ENCODE data around the gene PARP6. TPM values are rescaled to one million over a fixed set of nuclear protein-coding genes. Genes with fewer than 3 reads are reported as not detected.

Gene PARP6
- total and polyA plus RNA-seq, 9 of the 15 experiments (the other 6 are each of a cell fraction or from before 2014, with no cell fraction given) = 14.8 to 83.2 (median 28.3) TPM

DNA sequence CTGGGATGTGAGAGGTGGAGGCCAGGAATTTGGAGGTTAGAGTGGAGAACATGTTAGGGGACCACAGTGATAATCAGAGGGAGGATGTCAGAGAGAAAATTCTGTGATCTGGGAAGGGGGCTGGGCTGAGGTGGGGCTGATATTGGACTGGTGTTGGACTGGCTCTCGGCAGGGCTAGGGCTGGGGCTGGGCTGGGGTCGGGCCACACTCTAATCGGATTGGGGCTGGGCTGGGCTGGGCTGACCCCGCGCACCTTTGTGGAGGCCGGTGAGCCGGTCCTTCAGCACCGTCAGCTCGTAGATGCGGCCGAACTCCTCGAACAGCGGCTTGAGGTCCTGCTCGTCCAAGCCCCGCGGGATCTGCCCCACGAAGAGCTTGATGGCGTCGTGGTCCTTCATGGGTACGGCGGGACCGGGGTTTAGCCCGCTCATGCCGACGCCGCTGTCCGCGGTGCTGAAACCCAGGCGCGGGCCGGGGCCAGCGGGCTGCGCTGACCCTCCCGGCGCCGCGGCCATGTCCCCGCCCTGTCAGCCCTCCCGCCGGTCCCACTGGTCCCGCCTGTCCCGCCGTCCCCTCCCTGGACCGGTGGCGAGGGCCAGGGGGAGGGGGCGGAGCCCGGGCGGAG lies 47.1 kb upstream of the PARP6 start (continued):
- no peak for TF ChIP-seq EGR1 (conservative IDR thresholded peaks at IDR 0.05)
- 0 out of 2 replicates have a peak, but pooled peaks have one; percentile 26 for TF ChIP-seq NFE2 (IDR thresholded peaks at IDR 0.05; ENCODE audit: low read depth)
- TF ChIP-seq FOXA3 (CRISPR knock-in tag; conservative IDR thresholded peaks at IDR 0.05 in 1 of 2, IDR thresholded peaks at IDR 0.05 in 1 of 2) = peak in 1 of 2 experiments; percentile 48; a peak in 1 of 4 replicates
- no peak for TF ChIP-seq ZNF79 (CRISPR knock-in tag; IDR thresholded peaks at IDR 0.05; ENCODE audit: low read depth)
- TF ChIP-seq ZNF174 (CRISPR knock-in tag; IDR thresholded peaks at IDR 0.05) = no peak
- TF ChIP-seq, protein P1, sequence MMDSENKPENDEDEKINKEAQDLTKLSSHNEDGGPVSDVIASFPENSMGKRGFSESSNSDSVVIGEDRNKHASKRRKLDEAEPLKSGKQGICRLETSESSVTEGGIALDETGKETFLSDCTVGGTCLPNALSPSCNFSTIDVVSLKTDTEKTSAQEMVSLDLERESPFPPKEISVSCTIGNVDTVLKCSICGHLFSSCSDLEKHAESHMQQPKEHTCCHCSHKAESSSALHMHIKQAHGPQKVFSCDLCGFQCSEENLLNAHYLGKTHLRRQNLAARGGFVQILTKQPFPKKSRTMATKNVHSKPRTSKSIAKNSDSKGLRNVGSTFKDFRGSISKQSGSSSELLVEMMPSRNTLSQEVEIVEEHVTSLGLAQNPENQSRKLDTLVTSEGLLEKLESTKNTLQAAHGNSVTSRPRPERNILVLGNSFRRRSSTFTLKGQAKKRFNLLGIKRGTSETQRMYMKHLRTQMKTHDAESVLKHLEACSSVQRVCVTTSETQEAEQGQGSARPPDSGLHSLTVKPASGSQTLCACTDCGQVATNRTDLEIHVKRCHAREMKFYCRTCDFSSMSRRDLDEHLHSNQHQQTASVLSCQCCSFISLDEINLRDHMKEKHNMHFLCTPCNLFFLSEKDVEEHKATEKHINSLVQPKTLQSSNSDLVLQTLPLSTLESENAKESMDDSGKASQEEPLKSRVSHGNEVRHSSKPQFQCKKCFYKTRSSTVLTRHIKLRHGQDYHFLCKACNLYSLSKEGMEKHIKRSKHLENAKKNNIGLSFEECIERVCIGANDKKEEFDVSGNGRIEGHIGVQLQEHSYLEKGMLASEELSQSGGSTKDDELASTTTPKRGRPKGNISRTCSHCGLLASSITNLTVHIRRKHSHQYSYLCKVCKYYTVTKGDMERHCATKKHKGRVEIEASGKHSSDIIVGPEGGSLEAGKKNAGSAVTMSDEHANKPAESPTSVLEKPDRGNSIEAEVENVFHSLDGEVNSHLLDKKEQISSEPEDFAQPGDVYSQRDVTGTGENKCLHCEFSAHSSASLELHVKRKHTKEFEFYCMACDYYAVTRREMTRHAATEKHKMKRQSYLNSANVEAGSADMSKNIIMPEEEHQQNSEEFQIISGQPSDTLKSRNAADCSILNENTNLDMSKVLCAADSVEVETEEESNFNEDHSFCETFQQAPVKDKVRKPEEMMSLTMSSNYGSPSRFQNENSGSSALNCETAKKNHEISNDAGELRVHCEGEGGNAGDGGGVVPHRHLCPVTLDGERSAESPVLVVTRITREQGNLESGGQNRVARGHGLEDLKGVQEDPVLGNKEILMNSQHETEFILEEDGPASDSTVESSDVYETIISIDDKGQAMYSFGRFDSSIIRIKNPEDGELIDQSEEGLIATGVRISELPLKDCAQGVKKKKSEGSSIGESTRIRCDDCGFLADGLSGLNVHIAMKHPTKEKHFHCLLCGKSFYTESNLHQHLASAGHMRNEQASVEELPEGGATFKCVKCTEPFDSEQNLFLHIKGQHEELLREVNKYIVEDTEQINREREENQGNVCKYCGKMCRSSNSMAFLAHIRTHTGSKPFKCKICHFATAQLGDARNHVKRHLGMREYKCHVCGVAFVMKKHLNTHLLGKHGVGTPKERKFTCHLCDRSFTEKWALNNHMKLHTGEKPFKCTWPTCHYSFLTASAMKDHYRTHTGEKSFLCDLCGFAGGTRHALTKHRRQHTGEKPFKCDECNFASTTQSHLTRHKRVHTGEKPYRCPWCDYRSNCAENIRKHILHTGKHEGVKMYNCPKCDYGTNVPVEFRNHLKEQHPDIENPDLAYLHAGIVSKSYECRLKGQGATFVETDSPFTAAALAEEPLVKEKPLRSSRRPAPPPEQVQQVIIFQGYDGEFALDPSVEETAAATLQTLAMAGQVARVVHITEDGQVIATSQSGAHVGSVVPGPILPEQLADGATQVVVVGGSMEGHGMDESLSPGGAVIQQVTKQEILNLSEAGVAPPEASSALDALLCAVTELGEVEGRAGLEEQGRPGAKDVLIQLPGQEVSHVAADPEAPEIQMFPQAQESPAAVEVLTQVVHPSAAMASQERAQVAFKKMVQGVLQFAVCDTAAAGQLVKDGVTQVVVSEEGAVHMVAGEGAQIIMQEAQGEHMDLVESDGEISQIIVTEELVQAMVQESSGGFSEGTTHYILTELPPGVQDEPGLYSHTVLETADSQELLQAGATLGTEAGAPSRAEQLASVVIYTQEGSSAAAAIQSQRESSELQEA (IDR thresholded peaks at IDR 0.05; ENCODE audit: low read depth) = no peak
- TF ChIP-seq, protein P2, sequence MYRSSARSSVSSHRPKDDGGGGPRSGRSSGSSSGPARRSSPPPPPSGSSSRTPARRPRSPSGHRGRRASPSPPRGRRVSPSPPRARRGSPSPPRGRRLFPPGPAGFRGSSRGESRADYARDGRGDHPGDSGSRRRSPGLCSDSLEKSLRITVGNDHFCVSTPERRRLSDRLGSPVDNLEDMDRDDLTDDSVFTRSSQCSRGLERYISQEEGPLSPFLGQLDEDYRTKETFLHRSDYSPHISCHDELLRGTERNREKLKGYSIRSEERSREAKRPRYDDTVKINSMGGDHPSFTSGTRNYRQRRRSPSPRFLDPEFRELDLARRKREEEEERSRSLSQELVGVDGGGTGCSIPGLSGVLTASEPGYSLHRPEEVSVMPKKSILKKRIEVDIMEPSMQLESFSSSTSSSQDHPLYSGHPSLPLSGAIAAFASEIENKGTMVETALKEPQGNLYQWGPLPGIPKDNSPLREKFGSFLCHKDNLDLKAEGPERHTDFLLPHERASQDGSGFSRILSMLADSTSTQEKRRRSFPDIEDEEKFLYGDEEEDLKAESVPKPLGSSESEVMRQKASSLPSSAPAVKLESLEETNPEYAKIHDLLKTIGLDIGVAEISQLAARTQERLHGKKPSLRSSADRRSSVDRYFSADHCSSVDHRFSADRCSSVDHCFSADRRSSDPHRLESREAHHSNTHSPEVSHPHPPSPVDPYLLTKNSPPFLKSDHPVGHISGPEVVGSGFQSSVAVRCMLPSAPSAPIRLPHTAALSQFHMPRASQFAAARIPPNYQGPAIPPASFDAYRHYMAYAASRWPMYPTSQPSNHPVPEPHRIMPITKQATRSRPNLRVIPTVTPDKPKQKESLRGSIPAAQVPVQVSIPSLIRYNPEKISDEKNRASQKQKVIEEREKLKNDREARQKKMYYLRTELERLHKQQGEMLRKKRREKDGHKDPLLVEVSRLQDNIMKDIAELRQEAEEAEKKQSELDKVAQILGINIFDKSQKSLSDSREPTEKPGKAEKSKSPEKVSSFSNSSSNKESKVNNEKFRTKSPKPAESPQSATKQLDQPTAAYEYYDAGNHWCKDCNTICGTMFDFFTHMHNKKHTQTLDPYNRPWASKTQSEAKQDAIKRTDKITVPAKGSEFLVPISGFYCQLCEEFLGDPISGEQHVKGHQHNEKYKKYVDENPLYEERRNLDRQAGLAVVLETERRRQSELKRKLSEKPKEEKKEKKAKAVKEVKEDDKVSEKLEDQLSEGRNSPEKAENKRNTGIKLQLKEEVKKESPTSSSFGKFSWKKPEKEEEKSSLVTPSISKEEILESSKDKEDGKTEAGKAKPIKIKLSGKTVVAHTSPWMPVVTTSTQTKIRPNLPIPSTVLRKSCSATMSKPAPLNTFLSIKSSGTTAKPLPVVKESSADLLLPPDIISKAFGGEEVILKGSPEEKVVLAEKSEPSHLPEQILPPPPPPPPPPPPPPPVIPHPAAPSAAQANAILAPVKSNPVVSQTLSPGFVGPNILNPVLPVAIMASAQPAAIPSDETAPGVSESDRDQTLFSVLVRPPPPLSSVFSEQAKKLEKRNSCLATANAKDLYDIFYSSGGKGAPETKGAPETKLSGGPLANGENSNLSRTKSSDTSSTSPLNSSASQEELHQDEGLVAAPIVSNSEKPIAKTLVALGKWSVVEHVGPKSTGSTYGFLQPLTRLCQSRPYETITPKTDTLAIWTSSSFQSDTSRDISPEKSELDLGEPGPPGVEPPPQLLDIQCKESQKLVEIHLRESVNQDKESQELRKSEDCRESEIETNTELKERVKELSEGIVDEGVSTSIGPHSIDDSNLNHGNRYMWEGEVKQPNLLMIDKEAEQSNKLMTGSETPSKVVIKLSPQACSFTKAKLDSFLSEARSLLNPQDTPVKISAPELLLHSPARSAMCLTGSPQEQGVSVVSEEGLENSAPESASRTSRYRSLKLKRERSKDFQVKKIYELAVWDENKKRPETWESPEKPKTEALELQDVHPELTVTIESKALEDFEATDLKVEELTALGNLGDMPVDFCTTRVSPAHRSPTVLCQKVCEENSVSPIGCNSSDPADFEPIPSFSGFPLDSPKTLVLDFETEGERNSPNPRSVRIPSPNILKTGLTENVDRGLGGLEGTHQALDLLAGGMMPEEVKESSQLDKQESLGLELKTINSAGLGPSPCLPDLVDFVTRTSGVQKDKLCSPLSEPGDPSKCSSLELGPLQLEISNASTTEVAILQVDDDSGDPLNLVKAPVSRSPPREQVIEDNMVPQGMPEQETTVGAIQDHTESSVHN (IDR thresholded peaks at IDR 0.05; ENCODE audit: borderline replicate concordance in 1 of 2, low read depth in 1 of 2) = no peak
- TF ChIP-seq KDM1A (IDR thresholded peaks at IDR 0.05) = no peak
- TF ChIP-seq, protein P3, sequence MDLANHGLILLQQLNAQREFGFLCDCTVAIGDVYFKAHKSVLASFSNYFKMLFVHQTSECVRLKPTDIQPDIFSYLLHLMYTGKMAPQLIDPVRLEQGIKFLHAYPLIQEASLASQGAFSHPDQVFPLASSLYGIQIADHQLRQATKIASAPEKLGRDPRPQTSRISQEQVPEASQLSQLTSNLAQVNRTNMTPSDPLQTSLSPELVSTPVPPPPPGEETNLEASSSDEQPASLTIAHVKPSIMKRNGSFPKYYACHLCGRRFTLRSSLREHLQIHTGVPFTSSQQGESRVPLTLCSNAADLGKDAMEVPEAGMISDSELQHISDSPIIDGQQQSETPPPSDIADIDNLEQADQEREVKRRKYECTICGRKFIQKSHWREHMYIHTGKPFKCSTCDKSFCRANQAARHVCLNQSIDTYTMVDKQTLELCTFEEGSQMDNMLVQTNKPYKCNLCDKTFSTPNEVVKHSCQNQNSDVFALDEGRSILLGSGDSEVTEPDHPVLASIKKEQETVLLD (IDR thresholded peaks at IDR 0.05) = no peak
